ENCODE data around the gene MAFB.

The MAFB gene

DNA sequence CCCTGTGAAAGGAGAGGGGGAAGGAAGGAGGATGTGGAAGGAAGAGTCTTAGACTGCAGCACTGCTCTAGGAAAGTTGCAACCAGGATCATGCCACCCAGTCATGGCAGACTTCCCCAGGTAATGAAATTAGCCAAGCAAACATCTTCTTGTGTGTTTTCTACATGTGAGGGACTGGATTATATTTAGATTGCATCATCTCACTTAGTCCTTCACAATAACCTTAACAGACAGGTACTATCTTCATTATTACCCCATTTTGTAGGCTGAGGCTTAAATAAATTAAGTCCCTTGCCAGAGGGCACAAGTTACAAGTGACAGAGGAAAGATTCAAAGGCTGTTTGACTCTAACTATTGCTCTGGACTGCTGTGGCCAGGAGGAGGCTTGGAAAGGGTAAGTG lies 9.7 kb upstream of the MAFB start:
- no peak for DNase-seq

DNA sequence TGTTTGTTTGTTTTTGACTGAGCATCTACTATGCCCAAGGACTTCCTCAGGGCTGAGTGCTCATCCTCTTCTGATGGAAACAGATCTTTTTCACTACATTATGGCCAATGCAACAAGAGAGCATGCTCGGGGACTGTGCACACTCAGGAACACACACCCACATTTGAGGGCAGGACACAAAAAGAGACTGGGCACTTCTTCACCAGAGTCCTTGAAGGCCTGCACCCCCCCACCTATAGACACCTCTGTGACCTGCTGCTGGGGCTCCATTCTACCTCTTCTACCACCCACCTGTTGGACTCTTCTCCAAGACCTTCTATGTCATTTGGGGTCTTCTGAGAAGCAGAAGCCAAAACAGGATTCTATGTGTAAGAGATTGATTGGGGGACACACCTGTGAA lies 9.2 kb upstream of the MAFB start:
- DNase-seq = no peak

DNA sequence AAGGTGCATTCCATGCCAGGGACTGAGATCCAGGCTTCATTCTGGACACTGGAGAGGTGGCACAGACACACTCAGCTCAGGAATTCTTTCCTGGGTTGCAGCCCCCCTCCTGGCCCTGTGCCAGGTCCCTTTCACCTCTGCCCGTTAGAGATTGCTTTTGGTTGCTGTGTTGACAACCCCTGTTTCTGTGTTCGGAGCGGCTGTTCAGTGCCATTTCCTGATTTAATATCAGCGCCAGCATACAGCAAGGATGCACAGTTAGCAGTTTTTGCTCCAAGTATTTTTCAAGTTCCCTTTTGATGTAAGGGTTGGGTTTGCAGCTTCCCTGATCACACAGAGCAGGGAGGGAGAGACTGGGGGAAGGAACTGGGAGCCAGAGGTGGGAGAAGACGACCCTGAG lies 8.5 kb upstream of the MAFB start:
- DNase-seq = no peak

DNA sequence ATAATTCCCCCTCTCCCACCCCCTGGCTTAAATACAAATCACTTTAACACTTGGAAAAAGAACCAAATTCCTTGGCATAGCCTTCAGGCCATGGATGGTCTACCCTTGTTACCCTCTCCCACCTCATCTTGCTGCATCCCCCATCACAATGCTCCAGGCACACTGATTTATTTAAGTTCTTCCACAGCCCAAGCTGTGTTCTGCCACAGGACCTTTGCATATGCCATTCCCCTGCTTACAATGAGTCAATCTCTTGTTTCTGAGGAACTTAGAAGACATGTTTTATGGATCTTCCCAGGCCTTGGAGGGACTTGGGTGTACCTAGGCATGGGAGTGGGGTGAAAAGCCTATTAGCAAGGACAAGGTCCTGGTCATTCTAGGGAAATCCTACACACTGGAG lies 6.2 kb upstream of the MAFB start:
- DNase-seq = no peak

DNA sequence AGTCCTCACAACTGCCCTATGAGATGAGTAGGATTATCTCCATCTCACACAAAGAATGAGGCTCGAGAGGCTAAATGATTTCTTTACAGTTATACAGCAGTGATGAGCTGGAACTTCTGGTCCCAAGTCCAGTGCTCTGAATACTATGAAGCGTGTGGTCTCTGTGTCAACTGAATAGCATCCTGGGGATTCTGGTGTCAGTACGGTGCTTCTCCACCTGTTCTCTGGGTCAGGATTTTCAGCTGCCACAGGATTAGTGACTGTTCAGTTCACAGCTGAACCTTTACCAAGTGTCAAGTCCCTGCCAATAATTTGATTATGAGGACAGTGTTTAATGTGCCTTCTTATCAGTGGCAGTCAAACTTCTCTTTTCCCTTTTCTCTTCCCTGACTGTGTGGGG lies 5.2 kb upstream of the MAFB start:
- no peak for DNase-seq

DNA sequence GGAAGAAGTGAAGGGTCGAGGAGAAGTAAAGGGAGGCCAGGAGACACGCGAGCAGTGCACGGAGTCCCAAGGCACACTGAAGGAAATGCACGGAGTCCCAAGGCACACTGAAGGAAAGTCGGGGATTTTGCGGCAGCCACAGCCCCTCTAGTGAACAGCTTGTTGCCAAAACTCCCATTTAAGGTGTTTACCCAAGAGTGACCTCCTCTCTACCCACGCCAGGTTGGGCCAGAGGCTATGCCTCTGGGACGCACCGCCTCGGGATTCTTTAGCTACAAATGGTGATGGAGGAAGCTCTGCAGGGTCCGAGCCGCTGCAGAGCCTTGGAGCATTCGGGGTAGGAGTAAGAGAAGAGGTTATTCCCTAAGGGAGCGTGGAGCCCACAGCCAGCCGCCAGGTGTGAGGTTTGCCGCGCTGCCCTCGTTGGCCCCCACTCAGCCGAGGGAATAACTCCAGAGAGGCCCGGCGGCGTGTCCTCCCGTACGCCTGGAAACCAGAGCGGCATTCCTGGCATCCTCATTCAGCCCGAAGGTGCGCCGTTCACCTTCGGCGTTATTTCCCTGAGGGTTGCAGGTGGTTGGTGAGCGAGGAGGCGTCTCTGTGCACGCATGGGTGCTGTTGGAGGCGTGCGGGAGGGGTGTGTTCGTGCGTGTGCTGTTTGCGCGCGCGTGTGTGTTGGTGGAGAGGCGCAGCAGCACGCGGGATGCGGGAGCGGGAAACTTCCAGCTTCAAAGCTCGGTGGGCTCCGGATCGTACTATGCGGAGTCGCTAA lies 3.4 kb upstream of the MAFB start:
- DNase-seq = no peak

DNA sequence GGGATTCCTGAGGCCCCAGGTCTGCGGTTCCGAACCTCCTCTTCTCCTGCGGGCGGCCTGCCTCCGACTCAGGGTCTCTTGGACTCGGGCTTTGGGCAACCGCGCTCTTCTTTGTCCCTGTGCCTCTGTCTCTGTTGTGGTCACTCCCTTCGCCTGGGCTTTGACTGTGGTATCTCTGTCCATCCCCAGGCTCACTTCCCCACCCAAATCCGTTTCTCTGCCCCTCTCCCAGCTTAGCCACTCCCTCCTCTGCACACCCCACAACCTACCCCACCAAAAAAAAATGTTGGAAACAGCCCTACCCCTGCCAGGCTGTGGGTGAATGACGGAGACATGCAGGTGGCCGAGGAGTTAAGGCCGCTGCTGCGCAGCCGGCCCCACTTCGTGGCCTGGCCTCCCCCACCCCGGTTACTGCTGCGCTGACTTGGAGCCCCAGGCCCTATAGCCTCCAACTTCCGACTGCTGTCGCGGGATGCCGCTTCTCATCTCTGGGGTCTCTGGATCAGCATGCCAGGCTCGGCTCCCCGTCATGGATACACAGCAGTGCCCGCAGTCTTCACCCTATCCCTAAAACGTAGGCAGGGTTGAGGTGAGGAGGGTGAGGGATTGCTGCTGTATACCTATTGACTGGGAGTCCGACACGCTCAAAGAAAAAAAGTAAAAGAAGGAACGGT lies 2.7 kb upstream of the MAFB start:
- DNase-seq = no peak

DNA sequence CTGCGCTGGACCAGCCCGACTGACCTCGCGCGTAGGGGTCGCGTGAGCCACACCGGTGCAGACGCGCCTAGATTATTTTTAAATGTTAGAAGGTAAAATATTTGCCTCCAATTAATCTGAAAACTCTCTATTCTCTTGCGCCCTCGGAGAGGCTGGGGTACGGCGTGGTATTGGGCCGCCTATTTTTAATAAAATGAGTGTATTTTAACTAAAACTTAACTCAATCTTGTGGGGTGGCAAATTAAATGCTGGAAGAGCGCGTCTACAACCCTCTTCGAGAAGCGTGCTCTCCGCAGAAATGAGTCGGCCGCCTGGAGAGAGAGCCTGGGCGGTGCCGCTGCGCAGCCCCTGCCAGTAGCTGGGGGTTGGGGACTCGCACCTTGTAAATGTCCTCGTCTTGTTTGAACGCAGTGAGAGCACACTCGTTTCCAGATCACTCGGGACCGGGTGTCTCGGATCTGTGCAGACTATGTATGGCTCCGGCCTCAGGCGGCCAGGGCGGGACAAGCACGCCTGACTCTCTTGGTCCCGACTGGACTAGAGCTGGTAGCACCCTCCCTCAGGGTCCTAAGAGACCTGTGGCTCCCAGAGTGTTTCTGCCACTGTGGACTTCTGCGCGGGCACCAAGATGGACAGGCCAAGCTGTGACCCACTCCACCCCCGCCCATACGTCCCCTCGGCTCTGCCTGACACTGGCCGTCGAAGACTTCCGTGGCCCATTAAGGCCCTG lies 2.0 kb upstream of the MAFB start:
- DNase-seq = no peak

DNA sequence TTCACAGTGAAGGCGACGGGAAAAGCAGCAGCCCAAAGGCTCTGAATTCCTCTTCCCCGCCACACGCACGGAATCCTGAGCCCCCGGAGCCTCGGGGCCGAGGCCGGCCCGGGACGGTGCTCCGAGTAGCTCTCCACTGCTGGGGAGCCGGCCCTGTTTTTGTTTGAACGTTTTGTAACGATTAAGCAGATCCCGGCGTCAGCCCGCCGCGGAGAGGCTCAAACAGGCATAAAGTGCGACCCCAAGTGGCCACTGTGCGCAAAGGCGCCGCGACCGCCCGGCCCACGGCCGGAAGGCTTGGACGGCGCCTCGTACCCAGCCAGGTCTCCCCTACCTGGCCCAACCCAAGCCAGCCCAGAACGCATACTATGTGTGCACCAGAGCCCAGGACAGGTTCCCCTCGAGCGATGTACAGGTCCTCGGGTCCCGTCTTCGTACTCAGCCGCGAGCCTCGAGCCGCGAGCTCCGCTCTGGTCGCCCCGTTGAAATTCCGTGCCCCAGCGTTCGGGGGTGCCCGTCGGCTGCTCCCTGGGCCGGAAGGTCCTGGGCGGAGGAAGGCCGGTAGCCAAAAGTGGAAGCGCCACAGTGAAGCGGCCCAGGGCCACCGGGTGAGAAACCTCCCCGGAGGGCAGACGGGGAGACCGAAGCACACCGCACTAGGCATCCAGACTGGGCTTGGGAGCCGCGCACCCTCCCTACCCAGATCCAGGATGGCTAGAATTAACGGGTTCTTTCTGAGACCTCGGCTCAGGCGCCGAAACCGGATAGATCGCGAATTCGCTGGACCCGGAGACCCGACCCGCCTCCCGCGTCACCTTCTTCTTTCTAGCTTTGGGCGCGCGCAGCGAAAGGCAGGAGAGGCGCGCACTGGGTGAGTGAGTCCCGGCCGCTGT lies 1.2 kb upstream of the MAFB start:
- peak; percentile 60 for DNase-seq

DNA sequence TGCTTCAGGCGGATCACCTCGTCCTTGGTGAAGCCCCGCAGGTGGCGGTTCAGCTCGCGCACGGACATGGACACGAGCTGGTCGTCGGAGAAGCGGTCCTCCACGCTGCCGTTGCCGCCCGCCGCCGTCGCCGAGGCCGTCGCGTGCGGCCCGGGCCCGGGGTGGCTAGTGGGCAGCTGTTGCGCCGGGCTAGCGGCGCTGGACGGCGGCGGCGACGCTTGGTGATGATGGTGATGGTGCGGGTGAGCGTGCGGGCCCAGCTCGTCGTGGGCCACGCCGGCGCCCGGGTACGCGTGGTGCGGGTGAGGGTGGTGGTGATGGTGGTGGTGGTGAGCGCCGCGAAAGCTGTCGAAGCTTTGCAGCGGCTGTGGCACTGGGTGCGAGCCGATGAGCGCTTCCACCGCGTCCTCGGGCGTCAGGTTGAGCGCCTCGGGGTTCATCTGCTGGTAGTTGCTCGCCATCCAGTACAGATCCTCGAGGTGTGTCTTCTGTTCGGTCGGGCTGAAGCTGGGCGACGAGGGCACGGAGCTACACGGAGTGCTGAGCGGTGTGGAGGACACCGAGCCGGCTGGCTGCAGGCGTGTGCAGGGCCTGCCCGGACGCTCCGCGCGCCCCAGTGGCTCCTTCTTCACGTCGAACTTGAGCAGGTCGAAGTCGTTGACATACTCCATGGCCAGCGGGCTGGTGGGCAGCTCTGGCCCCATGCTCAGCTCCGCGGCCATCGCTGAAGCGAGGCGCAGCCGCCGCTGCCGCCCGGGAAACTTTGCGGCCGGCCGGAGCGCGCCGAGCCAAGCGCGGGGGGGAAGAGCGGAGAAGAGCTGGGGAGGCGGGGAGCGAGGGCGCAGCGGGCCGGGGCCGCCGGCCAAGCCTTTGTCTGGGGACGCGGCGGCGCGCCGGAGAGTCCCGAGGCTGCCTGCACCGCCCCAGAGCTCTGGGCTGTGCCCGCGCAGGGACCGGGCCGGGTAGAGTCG lies 622 bp downstream of the MAFB start:
- no peak for DNase-seq

DNA sequence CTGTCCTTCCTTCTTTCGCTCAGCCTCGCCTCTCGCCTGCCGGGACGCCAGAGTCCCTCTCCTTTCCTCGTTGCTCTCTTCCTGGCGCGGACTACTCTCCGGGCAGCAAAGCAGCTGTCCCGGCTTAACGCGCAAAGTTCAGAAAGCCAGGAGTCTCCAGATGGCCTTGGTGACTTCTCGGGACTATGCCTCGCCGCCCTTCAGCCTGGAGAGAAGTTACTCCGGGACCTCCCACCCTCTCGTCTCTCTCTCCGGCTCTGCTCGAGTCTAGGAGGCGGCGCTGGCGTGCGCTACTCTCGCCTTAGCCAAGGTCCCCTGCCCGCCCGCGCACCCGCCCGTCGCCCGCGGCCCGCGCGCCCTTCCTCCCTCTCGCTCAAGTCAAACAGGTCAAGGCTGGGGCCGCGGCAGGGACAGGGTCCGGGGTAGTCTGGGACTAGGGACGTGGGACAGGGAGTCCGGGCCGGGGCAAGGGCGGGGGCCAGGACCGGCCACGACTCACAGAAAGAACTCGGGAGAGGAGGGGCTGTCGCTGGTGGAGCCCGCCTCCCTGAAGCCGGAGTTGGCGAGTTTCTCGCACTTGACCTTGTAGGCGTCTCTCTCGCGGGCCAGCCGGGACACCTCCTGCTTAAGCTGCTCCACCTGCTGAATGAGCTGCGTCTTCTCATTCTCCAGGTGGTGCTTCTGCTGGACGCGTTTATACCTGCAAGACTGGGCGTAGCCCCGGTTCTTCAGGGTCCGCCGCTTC lies 1.5 kb downstream of the MAFB start:
- no peak for DNase-seq

DNA sequence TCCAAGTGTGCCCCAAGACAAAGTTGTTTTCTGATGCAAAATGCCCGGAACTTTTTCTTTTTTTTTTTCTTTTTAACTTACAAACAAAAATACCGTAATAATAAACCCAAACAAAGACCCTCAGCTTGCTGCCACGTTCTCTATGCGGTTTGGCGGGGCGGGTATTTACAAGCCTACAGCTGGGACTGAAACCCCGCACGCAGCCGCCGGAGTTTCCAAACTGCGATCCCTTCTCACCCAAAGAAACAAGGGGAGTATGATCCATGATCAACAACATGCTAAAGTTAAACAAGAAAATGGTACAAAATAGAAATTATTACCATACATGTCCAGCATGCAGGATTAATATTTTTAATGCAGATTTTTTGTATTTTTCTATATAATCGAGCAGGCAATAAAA lies 2.1 kb downstream of the MAFB start:
- DNase-seq = no peak

DNA sequence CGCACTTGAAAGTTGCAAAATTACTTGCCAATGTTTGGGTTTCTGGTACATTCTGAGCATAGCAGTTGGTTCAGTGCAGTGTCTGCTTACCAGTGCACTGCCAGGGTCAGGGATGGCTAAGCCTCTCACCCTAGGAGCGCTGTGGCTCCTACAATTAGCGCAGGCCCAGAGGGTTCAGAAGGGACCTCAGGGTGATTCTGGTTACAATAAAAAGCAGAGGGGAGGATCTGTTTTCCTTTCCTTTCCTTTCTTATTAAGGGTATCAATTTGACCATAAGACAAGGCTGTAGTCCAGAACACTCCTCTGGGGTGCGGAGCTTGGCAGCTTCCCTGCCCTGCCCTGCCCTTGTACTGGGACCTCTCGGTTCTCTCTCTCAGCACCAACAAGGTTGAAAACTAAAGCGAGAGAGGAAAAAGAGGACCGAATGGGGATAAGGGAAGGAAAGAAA lies 2.6 kb downstream of the MAFB start:
- no peak for DNase-seq

DNA sequence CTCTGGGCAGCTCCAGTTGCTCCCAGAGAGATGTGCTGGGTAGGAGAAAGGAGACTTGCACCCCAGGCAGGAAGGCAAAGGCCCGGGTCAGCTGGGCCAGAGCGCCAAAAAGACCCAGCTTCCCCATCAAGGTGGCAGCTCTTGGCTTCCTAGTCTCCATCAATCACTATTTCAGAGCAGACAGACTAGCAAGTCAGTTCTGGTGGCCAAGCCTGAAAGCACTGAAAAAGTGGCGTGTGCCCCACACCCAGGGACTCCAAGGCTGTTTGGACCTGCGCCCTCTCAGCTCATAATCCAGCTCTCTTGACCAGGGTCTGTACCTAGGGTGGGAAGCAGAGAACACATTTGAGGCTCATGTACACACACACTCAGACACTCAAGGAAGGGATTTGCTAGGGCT lies 3.7 kb downstream of the MAFB start:
- DNase-seq = no peak

DNA sequence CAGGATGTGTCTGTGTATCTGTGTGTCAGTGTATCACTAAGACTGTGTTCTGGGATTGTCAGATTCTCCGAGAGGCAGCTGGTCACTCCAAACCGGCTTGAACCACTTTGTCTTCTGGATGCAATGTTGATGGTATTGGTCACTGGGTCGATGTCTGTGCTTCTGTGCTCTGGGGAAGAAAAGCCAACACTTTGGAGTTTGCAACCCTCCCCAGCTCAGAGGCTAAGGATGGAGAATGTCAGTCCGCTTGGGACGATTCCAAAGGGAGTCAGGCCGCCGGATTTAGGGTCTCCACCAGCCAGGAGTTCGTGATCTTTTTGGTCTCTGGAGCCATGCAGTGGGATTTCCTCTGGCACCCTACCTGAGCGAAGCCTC lies 5.2 kb downstream of the MAFB start:
- DNase-seq = no peak

DNA sequence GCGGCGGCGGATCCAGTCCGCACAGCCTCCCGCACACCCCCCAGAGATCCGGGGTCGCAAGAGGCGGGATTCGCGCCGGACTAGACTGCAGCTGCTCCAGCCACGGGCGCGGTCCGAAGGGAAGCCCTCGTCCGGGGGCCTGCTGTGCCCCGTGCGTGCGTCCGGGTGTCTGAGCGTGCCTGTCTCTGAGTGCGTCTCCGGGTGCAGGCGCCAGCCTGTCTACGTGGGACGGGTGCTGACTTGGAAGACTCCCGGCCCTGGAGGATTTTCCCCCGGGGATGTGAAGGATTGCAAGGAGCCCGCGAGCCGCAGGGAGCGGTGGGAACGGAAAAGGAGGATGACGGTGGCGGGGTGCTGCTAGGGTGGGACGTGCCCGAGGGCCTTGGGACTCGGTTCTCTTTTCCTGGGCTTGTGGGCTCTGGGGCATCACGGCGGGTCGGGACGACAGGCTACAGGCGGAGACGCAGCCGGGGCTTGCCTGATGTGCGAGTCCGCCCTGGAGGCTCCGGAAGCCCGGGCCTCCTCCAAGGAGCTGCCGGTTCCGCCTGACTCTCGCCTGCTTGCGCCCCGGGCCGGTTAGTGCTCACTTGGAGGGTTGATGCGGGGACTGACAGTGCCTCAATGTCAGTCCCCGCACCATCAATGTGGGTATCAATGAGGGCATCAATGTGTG lies 5.7 kb downstream of the MAFB start:
- no peak for DNase-seq

DNA sequence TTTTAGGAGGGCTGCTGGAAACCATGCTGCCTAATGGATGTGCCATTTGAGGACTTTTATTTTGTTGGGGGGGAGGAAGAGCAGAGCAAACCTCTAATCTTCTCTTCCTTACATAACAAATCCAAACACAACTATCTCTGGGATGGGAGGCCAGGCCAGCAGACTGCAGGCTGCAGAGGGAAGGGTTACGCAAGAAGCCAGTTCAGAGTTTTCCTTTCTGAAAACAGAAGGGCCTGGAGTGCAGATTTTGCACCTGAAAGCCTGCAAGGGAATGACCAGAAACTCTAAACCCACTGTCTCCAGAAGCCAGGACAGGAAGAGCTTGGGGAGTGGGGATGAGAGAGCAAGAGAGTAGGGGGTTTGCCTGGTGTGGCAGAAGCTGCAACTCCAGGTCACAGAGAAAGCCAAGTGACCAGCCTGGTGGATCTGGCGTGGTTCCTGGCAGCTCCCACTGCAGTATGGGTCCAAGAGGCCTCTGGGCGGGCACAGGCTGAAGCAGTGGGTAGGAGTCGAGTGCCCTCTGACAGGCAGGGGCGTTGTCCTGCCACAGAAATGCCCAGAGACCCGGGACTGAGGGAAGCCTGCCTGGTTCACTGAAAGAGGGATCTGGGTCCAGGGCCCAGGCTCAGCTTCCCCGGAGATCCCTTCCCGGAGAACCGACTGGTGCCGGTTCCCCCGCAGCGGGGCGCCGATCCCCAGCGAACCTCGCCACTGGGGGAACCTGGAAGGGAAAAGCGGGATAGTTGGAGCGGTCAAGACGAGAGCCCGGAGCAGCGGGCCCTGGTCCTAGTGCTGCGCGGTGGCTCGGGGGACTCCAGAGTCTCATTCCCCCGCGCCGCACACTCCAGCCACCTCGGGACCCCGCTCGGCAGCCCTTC lies 6.7 kb downstream of the MAFB start:
- DNase-seq = no peak

DNA sequence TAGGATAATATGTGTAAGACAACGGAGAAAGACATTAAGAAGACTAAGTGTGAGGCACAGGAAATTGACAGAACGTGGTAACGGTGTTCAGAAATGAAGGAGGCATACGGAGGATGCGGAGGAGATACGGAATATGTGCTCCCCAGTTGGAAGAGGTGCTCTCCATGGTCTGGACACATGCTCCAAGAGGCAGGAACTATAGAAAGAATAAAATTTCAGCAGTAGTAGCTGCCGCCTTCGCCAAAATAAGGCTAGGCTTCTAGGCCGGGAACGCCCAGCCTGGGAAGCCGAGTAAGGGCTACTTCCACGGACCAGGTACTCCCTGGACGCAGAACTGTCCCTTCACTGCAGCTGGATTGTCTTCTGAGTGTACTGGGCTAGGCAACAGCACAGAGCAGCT lies 7.4 kb downstream of the MAFB start:
- DNase-seq = no peak

DNA sequence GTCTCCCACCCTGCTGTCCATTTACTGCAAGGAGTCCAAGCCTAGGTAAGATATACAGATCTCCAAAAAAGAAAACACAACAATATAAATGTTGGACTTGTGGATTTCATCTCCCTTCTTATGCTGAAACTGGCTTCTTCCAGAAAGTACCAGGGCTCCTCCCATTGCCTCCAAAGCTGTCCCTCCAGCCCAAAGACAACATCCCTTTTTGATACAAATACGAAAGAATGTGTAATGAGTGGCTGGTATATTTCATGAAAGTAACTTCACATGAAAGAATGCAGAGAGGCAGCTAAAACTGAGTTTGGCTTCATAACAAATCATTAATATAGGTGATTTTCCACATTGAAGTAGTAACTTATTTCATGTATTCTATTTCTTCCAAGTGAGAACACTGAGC lies 7.9 kb downstream of the MAFB start:
- DNase-seq = no peak

Data from stimulated activated CD4-positive, alpha-beta T cell treated with anti-CD3 and anti-CD28 coated beads, Interleukin-4, amount 100 ng/mL, for 1 hour (primary cell).